ENCODE data around the gene COMMD2.

DNA sequence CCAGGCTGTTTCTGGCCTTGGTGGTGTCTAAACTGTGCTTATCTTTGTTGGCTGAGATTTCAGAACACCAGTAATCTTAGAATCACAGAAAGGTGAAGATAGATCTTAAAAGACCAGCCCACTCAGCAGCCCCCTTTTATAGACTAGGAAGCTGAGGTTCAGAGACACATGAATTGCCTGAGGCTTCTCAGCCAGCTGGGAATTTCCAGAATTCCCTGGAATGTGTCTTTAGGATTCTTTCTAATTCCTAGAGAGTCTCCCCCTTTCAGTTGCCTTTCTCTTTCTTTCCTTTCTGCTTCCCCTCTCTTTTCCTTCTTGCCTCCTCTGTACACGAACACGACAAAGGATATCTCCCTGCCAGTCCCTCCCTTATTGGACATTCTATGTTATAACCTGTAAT is 20.6 kb upstream of the COMMD2 start:
- TF ChIP-seq, protein P1, sequence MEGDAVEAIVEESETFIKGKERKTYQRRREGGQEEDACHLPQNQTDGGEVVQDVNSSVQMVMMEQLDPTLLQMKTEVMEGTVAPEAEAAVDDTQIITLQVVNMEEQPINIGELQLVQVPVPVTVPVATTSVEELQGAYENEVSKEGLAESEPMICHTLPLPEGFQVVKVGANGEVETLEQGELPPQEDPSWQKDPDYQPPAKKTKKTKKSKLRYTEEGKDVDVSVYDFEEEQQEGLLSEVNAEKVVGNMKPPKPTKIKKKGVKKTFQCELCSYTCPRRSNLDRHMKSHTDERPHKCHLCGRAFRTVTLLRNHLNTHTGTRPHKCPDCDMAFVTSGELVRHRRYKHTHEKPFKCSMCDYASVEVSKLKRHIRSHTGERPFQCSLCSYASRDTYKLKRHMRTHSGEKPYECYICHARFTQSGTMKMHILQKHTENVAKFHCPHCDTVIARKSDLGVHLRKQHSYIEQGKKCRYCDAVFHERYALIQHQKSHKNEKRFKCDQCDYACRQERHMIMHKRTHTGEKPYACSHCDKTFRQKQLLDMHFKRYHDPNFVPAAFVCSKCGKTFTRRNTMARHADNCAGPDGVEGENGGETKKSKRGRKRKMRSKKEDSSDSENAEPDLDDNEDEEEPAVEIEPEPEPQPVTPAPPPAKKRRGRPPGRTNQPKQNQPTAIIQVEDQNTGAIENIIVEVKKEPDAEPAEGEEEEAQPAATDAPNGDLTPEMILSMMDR (IDR thresholded peaks at IDR 0.05; ENCODE audit: low read length) = no peak
- no peak for TF ChIP-seq EZH2phosphoT487 (IDR thresholded peaks at IDR 0.05; ENCODE audit: low read length)
- TF ChIP-seq EZH2 (optimal IDR thresholded peaks at IDR 0.05; ENCODE audit: low read depth, low read length) = no peak

Measured in MM.1S (cell line).